Progenitor cell of endocrine pancreas (in vitro differentiated cells): Measurements from ENCODE around the gene ANKS3. TPM values are rescaled to one million over a fixed set of nuclear protein-coding genes. Genes with fewer than 3 reads are reported as not detected.

Experiments used
- DNase-seq: peaks from one replicate; pipeline ENCODE4 v3.0.0; 2021; ENCODE audit warnings: low spot score; ENCODE audit not compliant: unreplicated experiment
- H3K27ac Mint-ChIP-seq: 2 replicates; pipeline ENCODE4 v1.8.0; 2021; ENCODE audit warnings: mild to moderate bottlenecking, moderate library complexity, mixed read lengths
- H3K27me3 Mint-ChIP-seq: 2 replicates; pipeline ENCODE4 v1.8.0; 2021; ENCODE audit warnings: mixed read lengths
- H3K36me3 Mint-ChIP-seq: 2 replicates; pipeline ENCODE4 v1.8.0; 2022; ENCODE audit warnings: mixed read lengths; ENCODE audit not compliant: insufficient read depth
- H3K4me1 Mint-ChIP-seq: 2 replicates; pipeline ENCODE4 v1.8.0; 2021; ENCODE audit warnings: low read depth, mixed read lengths
- H3K4me3 Mint-ChIP-seq: 2 replicates; pipeline ENCODE4 v1.8.0; 2021; ENCODE audit warnings: low read depth, mild to moderate bottlenecking, moderate library complexity, mixed read lengths
- H3K9me3 Mint-ChIP-seq: 2 replicates; pipeline ENCODE4 v1.8.0; 2021; ENCODE audit warnings: low read depth, mixed read lengths
- CTCF ChIP-seq: fragments of 200-600 bp; sonication (generic); IDR thresholded peaks from one replicate; pipeline ENCODE4 v1.5.0; 2021; ENCODE audit warnings: antibody characterized with exemption, mild to moderate bottlenecking; ENCODE audit not compliant: unreplicated experiment
- total RNA-seq: library from RNA; stranded (reverse); gene quantifications from 2 replicates; pipeline ENCODE4 v1.2.1, GENCODE V29; 2021

ANKS3 gene
- total RNA-seq, 1 donor from 2014 or later: 45.0 TPM

GRCh38 chr16:4677994-4678393 is 56.1 kb downstream of the ANKS3 start:
- H3K4me1 Mint-ChIP-seq: no peaks in the 10 kb centered on the region
- H3K27me3 Mint-ChIP-seq: no peaks in the 10 kb centered on the region
- no peak overlapping the region for H3K27ac Mint-ChIP-seq
- TF ChIP-seq CTCF: no peak
- H3K4me3 Mint-ChIP-seq: no peak overlapping the region
- peaks cover 2% of the 10 kb centered on the region for H3K36me3 Mint-ChIP-seq
- H3K9me3 Mint-ChIP-seq: no peaks in the 10 kb centered on the region
- DNase-seq: no peak

GRCh38 chr16:4677390-4677789 is 56.7 kb downstream of the ANKS3 start:
- no peak for DNase-seq
- Mint-ChIP-seq H3K9me3 (no peaks in the 10 kb centered on the region), H3K4me1 (no peaks in the 10 kb centered on the region), H3K36me3 (peaks cover 2% of the 10 kb centered on the region), H3K4me3 (no peak overlapping the region), H3K27ac (no peak overlapping the region), H3K27me3 (no peaks in the 10 kb centered on the region)
- TF ChIP-seq CTCF: no peak

- Mint-ChIP-seq H3K4me3 (no peak overlapping the region), H3K9me3 (no peaks in the 10 kb centered on the region), H3K4me1 (no peaks in the 10 kb centered on the region), H3K27me3 (no peaks in the 10 kb centered on the region), H3K27ac (no peak overlapping the region), H3K36me3 (peaks cover 3% of the 10 kb centered on the region)
- TF ChIP-seq CTCF: no peak
- DNase-seq: no peak
Observed at GRCh38 chr16:4676831-4677230, 57.2 kb downstream of the ANKS3 start.

GRCh38 chr16:4675864-4676786 is 57.9 kb downstream of the ANKS3 start:
- Mint-ChIP-seq H3K4me1 (no peaks in the 10 kb centered on the region), H3K9me3 (no peaks in the 10 kb centered on the region), H3K27me3 (no peaks in the 10 kb centered on the region), H3K27ac (no peak overlapping the region), H3K4me3 (no peak overlapping the region), H3K36me3 (peaks cover 1% of the 10 kb centered on the region)
- DNase-seq: no peak
- no peak for TF ChIP-seq CTCF

- Mint-ChIP-seq H3K4me3 (no peak overlapping the region), H3K9me3 (no peaks in the 10 kb centered on the region), H3K27me3 (no peaks in the 10 kb centered on the region), H3K4me1 (no peaks in the 10 kb centered on the region), H3K36me3 (peaks cover 1% of the 10 kb centered on the region), H3K27ac (no peak overlapping the region)
- no peak for DNase-seq
- no peak for TF ChIP-seq CTCF
Observed at GRCh38 chr16:4674926-4675530, 59.0 kb downstream of the ANKS3 start.
